DMS53 treated with DMSO at 0.1 percent for 48 hours (cell line): ENCODE data around the gene SESTD1.
"Not testable (repeated sequence)": the region's sequence is repeated elsewhere in the genome, so short reads cannot be mapped to it uniquely, and the experiment has no call there.

Experiments used
- DNase-seq: peaks from one replicate; lab custom pipeline; 2025; ENCODE audit not compliant: unreplicated experiment; lab: John Stamatoyannopoulos, UW

The SESTD1 gene

DNA sequence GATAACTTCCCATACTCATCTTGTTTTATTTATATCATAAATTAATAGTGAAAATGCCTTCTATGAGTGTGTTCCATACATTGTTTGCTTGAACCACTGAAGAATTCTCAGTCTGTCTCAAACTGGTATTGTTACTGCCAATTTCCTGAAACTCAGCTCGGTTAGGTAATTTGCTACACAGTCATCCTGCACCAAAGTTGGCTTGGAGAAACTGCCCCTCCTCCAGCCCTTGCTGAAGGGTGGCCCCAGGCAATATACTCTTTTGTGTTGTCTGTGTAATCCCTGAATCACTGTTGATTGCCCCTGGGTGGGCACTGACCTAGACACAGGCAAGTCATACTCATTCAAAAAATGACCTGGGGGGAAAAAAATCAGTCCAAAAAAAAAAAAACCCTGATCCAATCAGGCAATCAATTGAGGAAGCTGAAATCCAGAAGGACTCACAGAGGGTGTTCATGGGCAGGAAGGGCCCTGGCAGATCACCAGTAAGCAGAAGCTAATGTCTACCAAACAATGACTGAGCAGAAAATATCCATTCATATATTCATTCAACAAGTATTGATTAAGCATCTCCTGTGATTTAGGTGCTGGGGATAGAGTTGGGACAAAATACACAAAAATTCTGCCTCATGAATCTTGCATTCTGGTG, 3.8 kb upstream of the SESTD1 start:
- no peak for DNase-seq

DNA sequence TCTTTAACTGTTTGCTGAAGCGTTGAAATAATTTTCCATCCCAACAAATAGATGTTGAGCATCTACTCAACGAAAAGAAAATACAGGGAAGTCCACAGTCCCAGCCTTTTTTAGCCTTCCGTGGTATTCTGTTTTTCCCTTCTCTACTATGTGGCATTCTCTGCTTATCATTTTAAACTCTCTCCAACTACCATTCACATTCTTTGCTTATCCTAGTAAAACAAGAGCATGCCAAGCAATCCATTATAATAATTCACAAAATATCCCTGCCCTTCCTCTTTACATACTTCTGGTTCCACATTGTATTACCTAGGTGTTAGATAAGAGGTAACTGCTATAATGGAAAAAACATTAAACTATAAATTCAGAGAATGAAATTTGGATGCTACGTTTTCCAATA, 1.6 kb upstream of the SESTD1 start:
- no peak for DNase-seq

DNA sequence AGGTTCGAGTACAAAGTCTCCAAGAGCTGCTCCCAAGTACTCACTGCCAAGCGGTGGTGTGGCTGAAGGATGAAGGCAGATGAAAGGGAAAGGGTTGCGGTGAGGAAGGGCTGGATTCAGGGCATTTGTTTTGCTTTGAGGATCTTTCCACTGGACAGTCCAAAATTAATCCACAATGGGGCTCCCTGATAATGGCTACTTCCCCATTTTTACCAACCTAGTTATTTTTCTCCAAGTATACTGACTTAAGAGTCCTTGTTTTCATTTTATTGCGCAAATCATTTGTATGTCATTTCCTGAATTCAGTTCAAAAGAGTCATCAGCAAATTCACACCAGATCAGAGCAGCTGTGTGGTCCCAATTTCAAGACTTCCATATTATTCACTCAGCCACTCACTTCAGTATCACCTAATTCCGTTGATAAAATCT, 464 bp upstream of the SESTD1 start:
- no peak for DNase-seq

DNA sequence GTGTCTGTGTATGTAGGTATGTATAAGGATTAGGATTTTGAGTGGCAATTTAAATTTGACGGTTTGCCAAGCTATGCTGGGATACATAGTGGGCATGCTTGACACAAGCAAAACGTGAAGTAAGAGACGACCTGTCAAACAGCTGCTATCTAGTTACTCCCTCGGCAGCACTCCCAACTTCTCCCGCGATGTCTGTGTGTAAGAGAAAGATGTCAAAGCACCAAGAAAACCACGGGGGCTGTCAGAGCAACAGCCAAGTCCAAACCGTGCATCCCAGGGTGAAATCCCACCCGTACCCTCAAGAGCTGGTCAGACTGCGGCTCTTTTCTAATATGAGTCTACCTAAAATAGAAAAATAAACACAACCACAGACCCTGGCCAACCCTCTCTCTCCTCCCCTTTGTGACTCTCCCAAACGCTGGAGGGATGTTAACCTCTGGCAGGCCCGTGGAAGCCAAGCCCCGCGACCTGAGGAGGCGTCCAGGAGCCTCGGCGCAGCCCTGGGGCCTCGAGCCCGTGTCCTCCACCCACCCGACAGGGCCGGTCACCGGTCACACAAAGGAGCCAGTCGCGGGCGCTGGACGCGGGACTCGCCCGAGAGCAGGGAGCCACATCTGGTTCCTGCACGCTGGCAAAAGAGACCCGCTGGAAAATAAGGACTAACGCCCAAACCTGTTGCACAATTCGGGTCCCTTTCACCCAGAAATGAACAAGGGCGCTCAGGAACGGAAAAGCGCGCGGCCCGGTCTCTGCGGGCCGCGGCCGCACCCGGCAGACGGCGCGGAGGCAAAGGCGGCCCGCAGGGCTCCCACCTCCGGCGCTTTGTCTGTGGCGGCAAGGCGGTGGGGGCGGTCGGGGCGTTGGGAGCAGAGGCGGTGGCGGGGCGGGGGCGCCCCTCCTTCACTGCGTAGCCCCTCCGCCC, 925 bp downstream of the SESTD1 start:
- peak; percentile 37 for DNase-seq

DNA sequence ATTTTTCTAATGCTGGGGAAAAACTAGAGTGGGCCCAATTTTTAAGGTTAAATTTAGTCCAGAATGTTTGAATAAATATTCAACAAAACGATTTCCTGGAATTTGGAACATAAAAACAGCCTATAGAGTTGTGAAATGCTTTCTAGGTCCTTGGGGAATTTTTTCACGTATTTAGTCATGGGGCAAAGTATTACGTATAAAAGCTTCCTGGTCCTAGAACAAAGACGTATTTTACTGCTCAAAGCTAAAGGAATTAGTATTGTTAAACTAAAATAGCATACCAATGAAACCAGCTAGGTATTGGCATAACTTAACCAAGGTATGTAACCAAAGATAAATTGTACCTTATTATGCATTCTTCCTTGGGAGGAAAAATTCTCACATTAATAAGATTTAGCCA, 1.6 kb downstream of the SESTD1 start:
- DNase-seq, result no peak

DNA sequence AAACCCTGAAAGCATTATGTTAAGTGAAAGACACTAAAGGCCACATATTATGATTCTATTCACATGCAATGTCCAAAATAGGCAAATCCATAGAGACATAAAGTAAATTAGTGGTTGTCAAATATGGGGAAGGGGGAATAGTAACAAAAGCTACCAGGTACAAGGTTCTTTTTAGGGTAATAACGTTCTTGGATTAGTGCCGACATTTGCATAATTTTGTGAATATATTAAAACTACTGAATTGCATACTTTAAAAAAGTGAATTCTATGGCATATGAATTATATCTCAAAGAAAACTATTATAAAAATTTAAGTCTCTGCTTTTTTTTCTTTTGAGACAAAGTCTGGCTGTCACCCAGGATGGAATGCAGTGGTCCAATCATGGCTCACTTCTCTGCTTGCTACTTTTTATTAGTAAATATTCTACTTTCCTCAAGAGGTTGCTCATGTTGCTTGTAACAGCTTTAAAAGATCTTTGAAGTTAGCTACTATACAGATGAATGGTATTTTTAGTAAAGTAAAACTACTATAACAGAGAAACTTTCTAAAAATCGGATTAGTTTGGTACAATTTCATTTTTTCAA, 2.5 kb downstream of the SESTD1 start:
- no peak for DNase-seq

DNA sequence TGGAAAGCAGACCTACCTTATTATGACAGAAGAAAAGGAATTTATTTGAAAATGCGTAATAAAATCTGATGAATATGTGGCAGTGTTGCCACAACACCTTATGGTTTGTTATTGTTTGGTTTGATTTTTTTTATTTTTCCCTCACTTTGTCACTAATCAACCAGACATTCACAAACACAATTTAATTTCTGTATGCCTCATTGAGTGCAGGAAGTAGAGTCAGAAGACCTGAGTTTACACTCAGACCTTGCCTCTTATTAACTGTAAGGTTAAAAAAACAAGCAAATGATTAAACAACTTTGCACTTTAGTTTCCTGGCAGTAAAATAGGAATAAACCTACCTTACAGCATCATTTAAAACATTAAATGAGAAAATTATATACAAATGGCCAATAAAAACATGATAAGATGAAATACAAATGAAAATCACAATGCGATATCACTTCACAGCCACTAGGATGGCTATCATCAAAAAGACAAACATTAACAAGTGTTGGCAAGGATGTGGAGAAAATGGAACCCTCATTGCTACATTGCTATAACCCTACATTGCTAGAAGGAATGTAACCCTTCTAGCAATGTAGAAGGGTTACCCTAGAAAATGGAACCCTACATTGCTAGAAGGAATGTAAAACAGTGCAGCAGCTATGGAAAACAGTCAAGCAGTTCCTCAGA, 3.3 kb downstream of the SESTD1 start:
- no peak for DNase-seq

DNA sequence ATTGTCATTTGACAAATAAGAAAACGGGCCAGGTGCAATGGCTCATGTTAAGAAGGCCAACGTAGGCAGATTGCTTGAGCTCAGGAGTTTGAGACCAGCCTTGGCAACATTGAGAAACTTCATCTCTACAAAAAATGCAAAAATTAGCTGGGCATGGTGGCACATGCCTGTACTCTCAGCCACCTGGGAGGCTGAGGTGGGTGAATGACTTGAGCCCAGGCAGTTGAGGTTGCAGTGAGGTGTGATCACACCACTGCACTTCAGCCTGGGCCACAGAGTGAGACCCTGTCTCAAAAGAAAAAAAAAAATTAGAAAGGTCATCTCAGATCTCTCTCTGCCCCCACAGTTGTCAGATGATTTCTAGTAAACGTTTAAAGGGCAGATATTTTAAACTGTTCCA, 4.4 kb downstream of the SESTD1 start:
- no peak for DNase-seq

DNA sequence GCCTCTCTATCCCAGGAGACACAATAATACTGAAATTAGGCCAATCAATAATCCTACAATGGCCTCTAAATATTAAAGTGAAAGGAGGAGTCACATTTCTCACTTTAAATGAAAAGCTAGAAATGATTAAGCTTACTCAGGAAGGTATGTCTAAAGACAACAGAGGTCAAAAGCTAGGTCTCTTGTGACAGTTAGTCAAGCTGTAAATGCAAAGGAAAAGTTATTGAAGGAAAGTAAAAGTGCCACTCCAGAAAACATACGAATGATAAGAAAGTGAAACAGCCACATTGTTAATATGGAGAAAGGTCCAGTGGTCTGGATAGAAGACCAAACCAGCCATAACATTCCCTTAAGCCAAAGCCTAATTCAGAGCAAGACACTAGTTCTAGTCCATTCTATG, 9.5 kb downstream of the SESTD1 start:
- DNase-seq, result no peak

DNA sequence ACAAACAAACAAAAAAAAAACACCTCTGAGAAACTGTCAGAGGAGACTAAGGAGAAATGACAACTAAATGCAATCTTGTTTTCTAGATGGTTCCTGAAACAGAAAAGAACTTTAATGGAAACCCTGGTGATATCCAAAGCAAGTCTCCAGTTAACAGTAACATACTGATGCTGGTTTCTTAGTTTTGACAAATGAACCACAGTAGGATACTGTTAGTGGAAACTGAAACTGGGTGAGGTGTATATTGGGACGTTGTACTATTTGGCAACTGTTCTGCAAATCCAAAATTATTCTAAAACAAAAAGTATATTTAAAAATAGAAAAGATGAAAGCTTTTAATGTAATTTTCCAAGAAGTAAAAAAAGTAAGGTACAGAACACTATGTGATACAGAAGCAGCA, 11.4 kb downstream of the SESTD1 start:
- no peak for DNase-seq

DNA sequence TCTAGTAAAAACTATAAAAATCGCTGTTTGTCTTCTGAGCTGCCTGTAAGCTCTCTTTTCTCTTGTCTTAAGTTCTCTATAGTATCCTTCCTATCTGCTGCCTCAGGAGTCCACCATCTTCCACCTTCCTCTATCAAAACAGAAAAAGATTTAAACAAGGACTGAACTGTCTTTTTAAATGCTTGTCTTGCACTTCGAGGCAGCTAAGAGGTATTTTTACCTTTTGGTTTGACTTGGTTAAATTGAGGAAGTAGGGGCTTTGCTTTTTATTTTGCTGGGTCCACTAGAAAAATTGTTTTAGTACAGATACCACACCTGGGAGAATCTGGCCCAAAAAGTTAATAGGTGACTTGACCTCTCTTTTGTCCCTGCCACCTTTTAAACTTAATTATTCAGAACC, 12.2 kb downstream of the SESTD1 start:
- no peak for DNase-seq

DNA sequence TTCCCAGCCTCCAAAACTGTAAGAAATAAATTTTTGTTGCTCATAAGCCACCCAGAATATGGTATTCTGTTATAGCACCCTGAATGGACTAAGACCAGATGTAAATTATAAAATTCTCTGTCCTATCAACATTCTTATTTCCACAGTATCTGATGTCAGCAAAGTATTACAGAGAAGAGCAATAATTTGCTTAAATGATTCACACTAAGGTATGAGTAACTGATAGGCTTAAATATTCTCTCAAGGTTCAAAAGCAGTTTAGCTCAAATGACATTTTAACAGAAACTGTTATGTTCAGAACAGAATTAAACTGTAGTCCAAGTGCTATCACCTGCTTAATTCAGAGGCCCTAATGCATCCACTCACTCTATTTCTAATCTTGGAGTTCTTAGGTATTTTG, 12.8 kb downstream of the SESTD1 start:
- DNase-seq, result no peak

DNA sequence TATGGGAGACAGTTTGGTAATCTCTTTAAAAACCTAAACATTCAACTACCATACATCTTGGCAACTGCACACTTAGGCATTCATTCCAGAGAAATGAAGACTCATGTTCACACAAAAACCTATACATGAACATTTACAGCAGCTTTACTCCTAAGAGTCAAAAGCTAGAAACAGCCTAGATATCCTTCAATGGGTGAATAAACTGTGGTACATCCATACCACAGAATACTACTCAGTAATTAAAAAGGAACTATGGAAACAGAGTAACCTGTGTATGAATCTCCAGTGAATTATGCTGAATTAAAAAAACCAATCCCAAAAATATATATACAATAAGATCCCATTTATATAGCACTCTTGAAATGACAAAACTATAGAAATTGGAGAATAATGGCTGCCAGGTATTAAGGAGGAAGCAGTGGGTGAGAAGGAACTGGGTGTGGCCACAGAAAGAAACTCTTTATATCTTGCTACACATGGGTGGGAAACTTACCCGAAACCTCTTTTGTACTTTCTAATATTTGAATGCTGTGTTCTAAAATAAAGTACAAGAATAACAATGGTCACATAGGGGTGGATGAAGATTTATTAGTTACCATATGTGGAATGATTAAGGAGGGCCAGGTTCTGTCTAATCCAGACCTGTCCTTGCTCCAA, 13.7 kb downstream of the SESTD1 start:
- DNase-seq, result no peak

DNA sequence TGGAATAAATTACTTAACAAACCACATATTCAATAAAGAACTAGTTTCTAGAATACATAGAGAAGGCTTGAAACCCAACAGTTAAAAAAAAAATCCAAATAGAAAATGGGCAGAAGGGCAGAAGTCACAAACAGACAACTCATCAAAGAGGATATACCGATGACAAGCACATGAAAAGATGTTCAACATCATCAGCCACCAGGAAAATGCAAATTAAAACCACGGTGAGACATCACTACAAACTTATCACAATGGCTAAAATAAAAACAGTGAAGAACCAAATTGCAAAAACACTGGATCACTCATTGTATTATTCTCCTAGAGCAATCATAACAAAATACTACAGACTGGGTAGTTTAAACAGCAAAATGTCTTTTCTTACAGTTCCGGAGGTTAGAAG, 14.5 kb downstream of the SESTD1 start:
- no peak for DNase-seq

DNA sequence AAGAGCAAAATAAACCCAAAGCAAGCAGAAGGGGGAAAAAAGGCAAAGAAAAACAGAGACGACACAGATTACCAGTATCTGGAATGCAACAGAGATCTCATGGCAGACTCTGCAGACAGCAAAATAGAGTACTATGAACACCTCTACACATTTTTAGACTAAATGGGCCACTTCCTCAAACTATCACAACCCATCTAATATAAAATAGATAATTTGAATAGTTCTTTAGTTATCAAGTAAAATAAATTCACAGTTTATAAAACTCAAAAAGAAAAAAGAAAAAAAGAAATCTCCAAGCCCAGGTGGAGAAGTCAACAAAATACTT, 16.6 kb downstream of the SESTD1 start:
- DNase-seq, result no peak

DNA sequence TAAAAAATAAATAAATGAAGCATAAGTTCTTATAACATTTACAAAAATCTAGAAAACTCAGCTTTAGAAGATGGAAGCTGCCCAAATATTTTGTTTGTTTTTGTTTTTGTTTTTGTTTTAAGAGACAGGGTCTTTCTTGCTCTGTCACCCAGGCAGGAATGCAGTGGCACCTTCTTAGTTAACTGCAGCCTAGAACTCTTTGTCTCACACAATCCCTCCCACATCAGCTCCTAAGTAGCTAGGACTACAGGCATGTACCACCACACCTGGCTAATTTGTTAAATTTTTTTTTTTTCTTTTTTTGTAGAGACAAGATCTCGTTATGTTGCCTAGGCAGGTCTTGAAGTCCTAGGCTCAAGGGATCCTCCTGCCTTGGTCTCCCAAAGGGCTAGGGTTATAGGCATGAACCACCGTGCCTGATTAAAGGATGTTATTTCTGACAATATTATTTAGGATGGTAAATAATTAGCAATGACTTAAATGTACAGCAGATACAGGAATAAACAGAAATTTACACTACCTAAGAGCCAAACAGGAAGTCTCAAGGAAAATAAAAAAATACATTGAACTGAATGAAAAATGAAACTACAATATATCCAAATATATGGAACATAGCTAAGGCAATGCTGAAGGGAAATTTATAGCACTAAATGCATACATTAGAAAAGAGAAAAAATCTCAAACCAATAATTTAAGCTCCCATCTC, 17.2 kb downstream of the SESTD1 start:
- DNase-seq, result no peak

DNA sequence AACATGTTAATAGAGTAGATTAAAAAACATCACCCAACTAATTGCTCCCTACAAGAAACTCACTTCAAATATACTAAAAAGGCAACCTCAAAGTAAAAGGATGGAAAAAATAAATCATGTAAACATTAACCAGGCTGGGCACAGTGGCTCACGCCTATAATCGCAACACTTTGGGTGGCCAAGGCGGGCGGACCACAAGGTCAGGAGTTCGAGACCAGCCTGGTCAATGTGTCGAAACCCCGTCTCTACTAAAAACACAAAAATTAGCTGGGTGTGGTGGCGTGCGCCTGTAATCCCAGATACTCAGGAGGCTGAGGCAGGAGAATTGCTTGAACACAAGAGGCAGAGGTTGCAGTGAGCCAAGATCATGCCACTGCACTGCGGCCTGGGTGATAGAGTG, 18.8 kb downstream of the SESTD1 start:
- not testable (repeated sequence) for DNase-seq

DNA sequence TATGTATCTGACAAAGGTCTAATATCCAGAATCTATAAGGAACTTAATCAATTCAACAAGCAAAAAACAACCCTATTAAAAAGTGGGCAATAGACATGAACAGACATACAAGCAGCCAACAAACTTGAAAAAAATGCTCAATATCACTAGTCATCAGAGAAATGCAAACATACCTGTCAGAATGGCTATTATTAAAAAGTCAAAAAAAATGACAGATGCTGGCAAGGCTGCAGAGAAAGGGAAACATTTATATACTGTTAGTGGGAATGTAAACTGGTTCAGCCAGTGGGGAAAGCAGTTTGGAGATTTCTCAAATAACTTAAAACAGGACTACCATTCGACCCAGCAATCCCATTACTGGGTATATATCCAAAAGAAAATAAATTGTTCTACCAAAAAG, 21.6 kb downstream of the SESTD1 start:
- DNase-seq, result no peak

DNA sequence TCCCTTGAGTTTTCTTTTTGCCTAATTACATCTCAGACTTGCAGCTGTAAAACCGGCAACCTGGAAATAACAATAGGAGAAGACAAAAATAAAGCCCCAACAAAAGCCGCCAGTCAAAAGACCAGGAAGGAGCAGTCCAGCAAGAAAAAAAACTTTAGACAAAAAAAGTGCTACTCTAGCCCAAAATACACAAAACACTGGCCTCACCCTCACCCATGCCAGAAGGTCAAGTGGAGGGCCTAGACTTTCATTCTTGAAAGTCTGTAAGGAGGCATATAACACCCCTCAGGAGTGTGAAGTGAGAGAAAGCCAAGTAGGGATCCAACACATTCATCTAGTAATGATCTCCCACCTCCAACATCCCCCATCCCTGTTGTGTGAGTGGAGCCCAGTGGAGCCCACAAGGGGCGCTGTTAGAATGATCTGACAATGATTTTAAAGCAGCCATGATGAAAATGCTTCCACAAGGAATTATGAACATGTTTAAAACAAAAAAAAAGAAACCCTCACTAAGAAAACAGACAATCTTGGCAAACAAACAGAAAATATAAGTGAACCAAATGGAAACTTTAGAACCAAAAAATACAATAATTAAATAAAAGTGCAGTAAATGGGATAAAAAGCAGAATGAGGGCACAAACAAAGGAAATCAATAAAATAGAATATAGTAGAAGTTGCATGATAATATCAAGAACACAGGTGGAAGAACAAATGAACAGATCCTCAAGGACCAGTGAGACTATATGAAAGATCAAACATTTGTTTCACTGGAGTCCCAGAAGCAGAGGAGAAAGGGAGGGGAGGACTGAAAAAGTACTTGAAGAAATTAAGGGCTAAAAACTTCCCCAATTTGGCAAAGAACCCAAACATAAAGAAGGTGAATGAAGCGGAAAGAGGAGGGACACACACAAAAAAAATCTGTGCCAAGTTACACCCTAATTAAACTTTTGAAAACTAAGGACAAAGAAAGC, 23.9 kb downstream of the SESTD1 start:
- no peak for DNase-seq
